Measurements from ENCODE around the gene PLEKHG4. TPM values are rescaled to one million over a fixed set of nuclear protein-coding genes. Genes with fewer than 3 reads are reported as not detected.

The PLEKHG4 gene
- total and polyA plus RNA-seq, 9 of the 15 experiments (the other 6 are each of a cell fraction or from before 2014, with no cell fraction given), result 3.7 to 36.8 (median 17.9) TPM

- H3K4me3 ChIP-seq, result no peak overlapping the region
- H3K4me1 ChIP-seq (replicated peaks in 1 of 2; ENCODE audit: control insufficient read depth in 2 of 2, insufficient read depth in 2 of 2, low read length in 2 of 2), result peaks cover 0 to 10% of the 10 kb centered on the region in 2 experiments; a peak in 1 of 5 replicates
- BruUV-seq (replicated peaks), result no TSS peak
- H4K20me1 ChIP-seq (replicated peaks; ENCODE audit: control insufficient read depth, insufficient read depth, low read length), result no peaks in the 10 kb centered on the region
- H3K9me1 ChIP-seq (ENCODE audit: control insufficient read depth, insufficient read depth, low read length), result no peaks in the 10 kb centered on the region
- intact Hi-C loops (cut with micrococcal nuclease), result no loop called here
- WGBS (ENCODE audit: insufficient coverage, low coverage, missing lambda C conversion rate), result 16% methylated on average over 7 of the region's 7 CpGs
- no peak for DNase-seq (ENCODE audit: extremely low read depth in 1 of 4, low spot score in 3 of 4)
- no peak for ATAC-seq
- FAIRE-seq, result no peak
- H3K27me3 ChIP-seq (ENCODE audit: control insufficient read depth in 2 of 2, insufficient read depth in 2 of 2, low read length in 2 of 2), result peaks cover 10 to 15% of the 10 kb centered on the region in 2 experiments; a peak in 4 of 5 replicates
- in situ Hi-C loops (cut with MboI), result no loop called here
- ChIA-PET CTCF (ENCODE audit: low intra/inter-chr PET ratio) (no interaction called here), POLR2A (interaction anchor here (0.9 kb wide), 1 partner anchor 41 kb away, joined by 3 read pairs; no protein-coding TSS in a partner anchor)
- no peaks in the 10 kb centered on the region for H3K9me3 ChIP-seq (replicated peaks; ENCODE audit: control insufficient read depth, insufficient read depth, low read depth, low read length)
- no peak overlapping the region for H3K4me2 ChIP-seq (ENCODE audit: insufficient read depth, low read length)
- no peaks in the 10 kb centered on the region for H3K36me3 ChIP-seq (ENCODE audit: control insufficient read depth, insufficient read depth, low read length)
- H3K27ac ChIP-seq (ENCODE audit: extremely low read depth, low read depth, low read length), result no peak overlapping the region
- H2AFZ ChIP-seq (ENCODE audit: low read depth, low read length), result no peak overlapping the region
- H3K9ac ChIP-seq (ENCODE audit: insufficient read depth in 1 of 2, low read depth in 2 of 2, low read length in 2 of 2), result no peak overlapping the region
- no peaks in the 10 kb centered on the region for H3K79me2 ChIP-seq (ENCODE audit: control insufficient read depth, insufficient read depth, low read length)
- TF ChIP-seq MTA2 (IDR thresholded peaks at IDR 0.05; ENCODE audit: low read depth), result no peak
- TF ChIP-seq KDM1A (IDR thresholded peaks at IDR 0.05), result no peak
- no peak for TF ChIP-seq MNT (conservative IDR thresholded peaks at IDR 0.05)
- no peak for TF ChIP-seq MAZ (CRISPR knock-in tag; conservative IDR thresholded peaks at IDR 0.05 in 1 of 2, IDR thresholded peaks at IDR 0.05 in 1 of 2)
- no peak for TF ChIP-seq E2F3 (CRISPR knock-in tag; IDR thresholded peaks at IDR 0.05)
- TF ChIP-seq KLF13 (tag; IDR thresholded peaks at IDR 0.05; ENCODE audit: borderline replicate concordance, low read depth), result no peak
- TF ChIP-seq NFYB (IDR thresholded peaks at IDR 0.05; ENCODE audit: extremely low read depth, insufficient read length), result no peak
- no peak for TF ChIP-seq EP400 (IDR thresholded peaks at IDR 0.05)
- TF ChIP-seq GATA2 (CRISPR knock-in tag; IDR thresholded peaks at IDR 0.05), result no peak
- no peak for TF ChIP-seq ZNF408 (CRISPR knock-in tag; IDR thresholded peaks at IDR 0.05; ENCODE audit: low read depth)
- TF ChIP-seq SP1 (CRISPR knock-in tag; IDR thresholded peaks at IDR 0.05), result no peak
- no peak for TF ChIP-seq RHOXF2B (CRISPR knock-in tag; conservative IDR thresholded peaks at IDR 0.05)
- TF ChIP-seq DACH1 (IDR thresholded peaks at IDR 0.05; ENCODE audit: partially characterized antibody), result no peak
- no peak for TF ChIP-seq ZNF655 (CRISPR knock-in tag; IDR thresholded peaks at IDR 0.05)
- TF ChIP-seq BRF2 (IDR thresholded peaks at IDR 0.05; ENCODE audit: borderline replicate concordance, insufficient read depth, insufficient read length), result no peak
- no peak for TF ChIP-seq CEBPZ (IDR thresholded peaks at IDR 0.05; ENCODE audit: borderline replicate concordance, low read depth, low read length)
Measured at GRCh38 chr16:67302076-67302475, 22.7 kb downstream of the PLEKHG4 start.
